H1 (cell line): ENCODE results near the gene OPHN1. TPM values are rescaled to one million over a fixed set of nuclear protein-coding genes. Genes with fewer than 3 reads are reported as not detected.

Experiments
- CTCF ChIA-PET: fragments of 300-600 bp; sonication (Branson Sonifier 250); formaldehyde crosslinking; loops from one replicate; lab custom pipeline; 2021; ENCODE audit not compliant: partially characterized antibody; lab: Charles Lee
- POLR2A ChIA-PET: fragments of 300-600 bp; sonication (Branson Sonifier 250); formaldehyde crosslinking; loops from one replicate; lab custom pipeline; 2021; ENCODE audit warnings: inconsistent platforms; ENCODE audit not compliant: partially characterized antibody; lab: Charles Lee
- DNase-seq, 2 experiments: peaks; one replicate each; pipeline versions ENCODE4 v3.0.0 to v3.0.0-alpha.2; 2010 to 2022; ENCODE audit warnings: low spot score in 2 of 2, low read depth in 1 of 2, mixed read lengths in 1 of 2
- FAIRE-seq: peaks from 2 replicates; lab custom pipeline; 2011; peaks lifted over from hg19 to GRCh38; lab: Jason Lieb, UNC
- H2AFZ ChIP-seq: 2 replicates; pipeline ENCODE4 v1.8.1; 2012; ENCODE audit warnings: low read length, inconsistent platforms
- H2AK5ac ChIP-seq: 2 replicates; pipeline ENCODE4 v1.6.1; 2013; ENCODE audit warnings: low read depth, low read length
- H2BK120ac ChIP-seq: replicated peaks from 2 replicates; pipeline ENCODE3; 2013; ENCODE audit warnings: low read depth, low read length, inconsistent platforms
- H2BK12ac ChIP-seq: 2 replicates; pipeline ENCODE4 v1.6.1; 2013; ENCODE audit warnings: low read depth, low read length
- H2BK15ac ChIP-seq: 2 replicates; pipeline ENCODE4 v1.6.1; 2013; ENCODE audit warnings: low read length
- H2BK20ac ChIP-seq: 2 replicates; pipeline ENCODE4 v1.6.1; 2013; ENCODE audit warnings: low read length
- H2BK5ac ChIP-seq: 2 replicates; pipeline ENCODE4 v1.6.1; 2013; ENCODE audit warnings: low read depth, low read length
- H3K14ac ChIP-seq: 2 replicates; pipeline ENCODE4 v1.6.1; 2013; ENCODE audit warnings: inconsistent platforms; ENCODE audit not compliant: insufficient read length
- H3K18ac ChIP-seq: 2 replicates; pipeline ENCODE4 v1.6.1; 2013; ENCODE audit warnings: low read length; ENCODE audit errors: extremely low read depth
- H3K23ac ChIP-seq: 2 replicates; pipeline ENCODE4 v1.6.1; 2013; ENCODE audit warnings: inconsistent platforms; ENCODE audit not compliant: insufficient read length
- H3K23me2 ChIP-seq: 2 replicates; pipeline ENCODE4 v1.6.1; 2013; ENCODE audit warnings: low read depth, low read length
- H3K27ac ChIP-seq: 2 replicates; pipeline ENCODE4 v1.6.1; 2011; ENCODE audit warnings: low read depth, low read length, inconsistent platforms
- H3K27me3 ChIP-seq, 4 experiments: replicated peaks in 1 of 4; 1 replicate in 1 of 4; 2 replicates in 3 of 4; pipeline versions ENCODE4 v1.6.1 to v1.8.1; 2011 to 2013; ENCODE audit warnings: low read length in 3 of 4, mild to moderate bottlenecking in 3 of 4, inconsistent platforms in 2 of 4, mixed read lengths in 2 of 4, moderate library complexity in 1 of 4; ENCODE audit not compliant: control insufficient read depth in 3 of 4, insufficient read depth in 3 of 4; ENCODE audit errors: extremely low read depth in 1 of 4
- H3K36me3 ChIP-seq, 4 experiments: 2 replicates each; pipeline versions ENCODE4 v1.6.1 to v1.8.1; 2011 to 2013; ENCODE audit warnings: mild to moderate bottlenecking in 4 of 4, low read length in 3 of 4, moderate library complexity in 2 of 4, control low read depth in 1 of 4, inconsistent platforms in 1 of 4; ENCODE audit not compliant: insufficient read depth in 4 of 4, control insufficient read depth in 2 of 4
- H3K4ac ChIP-seq: replicated peaks from 2 replicates; pipeline ENCODE3; 2013; ENCODE audit warnings: low read length, low read depth, mixed read lengths, inconsistent platforms; ENCODE audit not compliant: insufficient read length
- H3K4me1 ChIP-seq, 4 experiments: replicated peaks in 1 of 4; 1 replicate in 1 of 4; 2 replicates in 3 of 4; pipeline versions ENCODE4 v1.6.1 to v1.8.1; 2011 to 2013; ENCODE audit warnings: low read length in 3 of 4, inconsistent platforms in 2 of 4, mixed read lengths in 1 of 4; ENCODE audit not compliant: insufficient read depth in 4 of 4, control insufficient read depth in 3 of 4
- H3K4me2 ChIP-seq, 2 experiments: 2 replicates each; pipeline versions ENCODE4 v1.6.1 to v1.8.1; 2011 to 2013; ENCODE audit warnings: low read depth in 2 of 2, low read length in 2 of 2, control low read depth in 1 of 2, inconsistent platforms in 1 of 2, mild to moderate bottlenecking in 1 of 2; ENCODE audit not compliant: insufficient read depth in 1 of 2
- H3K4me3 ChIP-seq, 4 experiments: fragments of 200-600, 300-600 bp in 1 of 4; sonication (generic), shearing (Covaris generic), sonication (Bioruptor Twin) in 1 of 4; 2 replicates each; pipeline versions ENCODE4 v1.5.1 to v1.8.1; 2011 to 2016; ENCODE audit warnings: low read length in 4 of 4, low read depth in 3 of 4, control low read depth in 2 of 4, inconsistent platforms in 2 of 4, mild to moderate bottlenecking in 2 of 4, mixed read lengths in 1 of 4, moderate library complexity in 1 of 4; ENCODE audit not compliant: insufficient read depth in 2 of 4; ENCODE audit errors: extremely low read depth in 1 of 4
- H3K56ac ChIP-seq: replicated peaks from 2 replicates; pipeline ENCODE3; 2013; ENCODE audit warnings: low read depth, mild to moderate bottlenecking, mixed read lengths, low read length, inconsistent platforms; ENCODE audit not compliant: insufficient read length
- H3K79me1 ChIP-seq: 2 replicates; pipeline ENCODE4 v1.6.1; 2013; ENCODE audit warnings: low read depth, low read length, control low read depth
- H3K79me2 ChIP-seq, 2 experiments: 2 replicates each; pipeline versions ENCODE4 v1.6.1 to v1.8.1; 2012 to 2013; ENCODE audit warnings: low read length in 2 of 2, mild to moderate bottlenecking in 2 of 2, inconsistent platforms in 1 of 2; ENCODE audit not compliant: insufficient read depth in 2 of 2, control insufficient read depth in 1 of 2
- H3K9ac ChIP-seq, 4 experiments: replicated peaks in 1 of 4; 1 replicate in 1 of 4; 2 replicates in 3 of 4; pipeline versions ENCODE4 v1.6.1 to v1.8.1; 2011 to 2013; ENCODE audit warnings: low read depth in 3 of 4, low read length in 3 of 4, control low read depth in 2 of 4, mild to moderate bottlenecking in 2 of 4, moderate library complexity in 2 of 4, inconsistent platforms in 1 of 4; ENCODE audit errors: extremely low read depth in 1 of 4
- H3K9me3 ChIP-seq, 2 experiments: 2 replicates each; pipeline versions ENCODE4 v1.6.1 to v1.8.1; 2012 to 2013; ENCODE audit warnings: mild to moderate bottlenecking in 2 of 2, moderate library complexity in 2 of 2, control low read depth in 1 of 2, inconsistent platforms in 1 of 2, low read depth in 1 of 2, low read length in 1 of 2, mixed read lengths in 1 of 2; ENCODE audit not compliant: insufficient read depth in 2 of 2
- H4K20me1 ChIP-seq, 2 experiments: replicated peaks in 1 of 2; 2 replicates each; pipeline versions ENCODE3 to v1.8.1; 2011 to 2013; ENCODE audit warnings: inconsistent platforms in 2 of 2, low read length in 2 of 2, mild to moderate bottlenecking in 1 of 2; ENCODE audit not compliant: insufficient read depth in 2 of 2, control insufficient read depth in 1 of 2
- H4K5ac ChIP-seq: 2 replicates; pipeline ENCODE4 v1.6.1; 2013; ENCODE audit warnings: low read length, low read depth, mixed read lengths, inconsistent platforms; ENCODE audit not compliant: insufficient read length
- H4K8ac ChIP-seq: 2 replicates; pipeline ENCODE4 v1.8.0; 2013; ENCODE audit warnings: mild to moderate bottlenecking, moderate library complexity, low read length, inconsistent platforms; ENCODE audit not compliant: insufficient read depth; ENCODE audit errors: extremely low read depth
- H4K91ac ChIP-seq: replicated peaks from 2 replicates; pipeline ENCODE3; 2013; ENCODE audit warnings: low read length, mixed read lengths, inconsistent platforms; ENCODE audit not compliant: insufficient read length
- CEBPB ChIP-seq: IDR thresholded peaks from 2 replicates; pipeline ENCODE4 v1.6.1; 2012; ENCODE audit warnings: low read depth, low read length
- CHD2 ChIP-seq: IDR thresholded peaks from 2 replicates; pipeline ENCODE4 v1.6.1; 2012; ENCODE audit warnings: low read length, improper control_type of control experiment
- KDM1A ChIP-seq: fragments of 200-600, 300-600 bp; sonication (generic); IDR thresholded peaks from 2 replicates; pipeline ENCODE4 v1.7.1; 2016; ENCODE audit warnings: mild to moderate bottlenecking, low read length, borderline replicate concordance
- WGBS, 2 experiments: shearing (Covaris generic) in 1 of 2; methylation state at CpG; one replicate each; pipeline versions ENCODE4 v1.1.6 to v1.1.7; 2013 to 2015; ENCODE audit warnings: low lambda C conversion rate in 2 of 2, mixed read lengths in 2 of 2, inconsistent platforms in 1 of 2, low coverage in 1 of 2, missing lambda C conversion rate in 1 of 2; ENCODE audit not compliant: insufficient replicate concordance in 2 of 2, insufficient coverage in 1 of 2, insufficient read length in 1 of 2; ENCODE audit errors: extremely low coverage in 1 of 2, missing lambda C conversion rate in 1 of 2; 5-methylcytosine and 5-hydroxymethylcytosine counted together
- polyA plus RNA-seq, 7 experiments: library from polyadenylated mRNA; depleted of rRNA in 3 of 7; stranded (reverse) in 5 of 7; unstranded in 2 of 7; fragments of >200 nt in 5 of 7; fragments of 200-250 nt in 2 of 7; gene quantifications; 1 replicate in 5 of 7; 2 replicates in 1 of 7; 4 replicates in 1 of 7; pipeline versions ENCODE4 v1.2.1 to v1.2.3, GENCODE V29; 2011 to 2013; ENCODE audit warnings: missing spikeins in 2 of 7, mixed read lengths in 2 of 7
- total RNA-seq: library from RNA; stranded (reverse); fragmentation: NEBNext Ultra II Directional; extraction: Animal tissue kit (Norgen Biotek cat#: 25700); gene quantifications from 2 replicates; pipeline ENCODE4 v1.2.1, GENCODE V29; 2021

Gene OPHN1
- total and polyA plus RNA-seq, 2 of the 8 experiments (the other 6 are each of a cell fraction or from before 2014, with no cell fraction given), result 1.2 to 3.5 TPM

- H3K4ac ChIP-seq, result no peak overlapping the region
- H2AK5ac ChIP-seq, result no peak overlapping the region
- H3K4me3 ChIP-seq, result no peak overlapping the region
- H4K20me1 ChIP-seq, result no peaks in the 10 kb centered on the region
- H4K91ac ChIP-seq, result no peak overlapping the region
- H3K9ac ChIP-seq, result no peak overlapping the region
- no peaks in the 10 kb centered on the region for H3K79me2 ChIP-seq
- H3K4me2 ChIP-seq, result no peak overlapping the region
- H2BK120ac ChIP-seq, result no peak overlapping the region
- H2BK15ac ChIP-seq, result no peak overlapping the region
- H3K27me3 ChIP-seq, result no peaks in the 10 kb centered on the region
- WGBS, 2 experiments, result 83% methylated on average over 3 of the region's 3 CpGs; no CpG with 5 or more reads in 1 of the 2 experiments
- no peak overlapping the region for H2BK20ac ChIP-seq
- no peaks in the 10 kb centered on the region for H3K79me1 ChIP-seq
- no peak overlapping the region for H3K14ac ChIP-seq
- no peak overlapping the region for H2BK5ac ChIP-seq
- H3K23me2 ChIP-seq, result no peaks in the 10 kb centered on the region
- POLR2A ChIA-PET, result no interaction called here
- H3K56ac ChIP-seq, result no peak overlapping the region
- FAIRE-seq (no peak), DNase-seq (no peak)
- no peak overlapping the region for H3K18ac ChIP-seq
- H2AFZ ChIP-seq, result no peak overlapping the region
- H3K9me3 ChIP-seq, result no peaks in the 10 kb centered on the region
- no peak for TF ChIP-seq KDM1A
- no peak for TF ChIP-seq CEBPB
- no peak for TF ChIP-seq CHD2
- no peaks in the 10 kb centered on the region for H3K4me1 ChIP-seq
- no peak overlapping the region for H3K23ac ChIP-seq
- H4K5ac ChIP-seq, result no peak overlapping the region
- H4K8ac ChIP-seq, result no peak overlapping the region
- no peaks in the 10 kb centered on the region for H3K36me3 ChIP-seq
- H3K27ac ChIP-seq, result no peak overlapping the region
- CTCF ChIA-PET, result no interaction called here
- H2BK12ac ChIP-seq, result no peak overlapping the region
These were observed 349.8 kb downstream of the OPHN1 start for GRCh38 chrX:68083510-68083909.
